OCI-LY1 (cell line): ENCODE data around the gene GALNT17.

ENCODE experiments used
- CTCF ChIP-seq: fragments of 200-600 bp; sonication (generic), shearing (Covaris generic); IDR thresholded peaks from 2 replicates; pipeline ENCODE4 v1.5.1; 2017; ENCODE audit warnings: mild to moderate bottlenecking, antibody characterized with exemption, low read length, moderate library complexity, mixed read lengths
- EZH2 ChIP-seq: fragments of 200-600 bp; sonication (generic), shearing (Covaris generic); IDR thresholded peaks from 2 replicates; pipeline ENCODE4 v1.8.0; 2017; ENCODE audit warnings: borderline replicate concordance, mixed run types, mild to moderate bottlenecking, antibody characterized with exemption, low read length, moderate library complexity, mixed read lengths

GRCh38 chr7:71696511-71696910 lies 564.6 kb downstream of the GALNT17 start:
- TF ChIP-seq EZH2 (no peak), CTCF (no peak)
